Measurements from ENCODE around the gene SMURF1.
A peak's percentile ranks its signal among the peaks of the same experiment; 100 is the strongest.
"Not testable (repeated sequence)": the region's sequence is repeated elsewhere in the genome, so short reads cannot be mapped to it uniquely, and the experiment has no call there.

Gene SMURF1

GRCh38 chr7:99054781-99055180 lies 89.1 kb downstream of the SMURF1 start:
- DNase-seq (ENCODE audit: low read depth in 1 of 2, low spot score in 1 of 2) = no peak

GRCh38 chr7:99050971-99051370 lies 92.9 kb downstream of the SMURF1 start:
- no peak for DNase-seq (ENCODE audit: low read depth in 1 of 2, low spot score in 1 of 2)

- DNase-seq (ENCODE audit: low read depth in 1 of 2, low spot score in 1 of 2) = no peak
Observed at GRCh38 chr7:99047526-99048077, 96.3 kb downstream of the SMURF1 start.

- DNase-seq (ENCODE audit: low read depth in 1 of 2, low spot score in 1 of 2) = no peak
Observed at GRCh38 chr7:99046722-99047121, 97.2 kb downstream of the SMURF1 start.

GRCh38 chr7:99046262-99046661 lies 97.6 kb downstream of the SMURF1 start:
- DNase-seq (ENCODE audit: low read depth in 1 of 2, low spot score in 1 of 2) = not testable (repeated sequence)

GRCh38 chr7:99044858-99045257 lies 99.0 kb downstream of the SMURF1 start:
- not testable (repeated sequence) for DNase-seq (ENCODE audit: low read depth in 1 of 2, low spot score in 1 of 2)

- no peak for DNase-seq (ENCODE audit: low read depth in 1 of 2, low spot score in 1 of 2)
Observed at GRCh38 chr7:99042957-99043356, 101.0 kb downstream of the SMURF1 start.

- DNase-seq (ENCODE audit: low read depth in 1 of 2, low spot score in 1 of 2) = no peak
Observed at GRCh38 chr7:99041526-99041925, 102.4 kb downstream of the SMURF1 start.

- DNase-seq (ENCODE audit: low read depth in 1 of 2, low spot score in 1 of 2) = peak; percentile 9 to 31
Observed at GRCh38 chr7:99040104-99040958, 103.6 kb downstream of the SMURF1 start.

- no peak for DNase-seq (ENCODE audit: low read depth in 1 of 2, low spot score in 1 of 2)
Observed at GRCh38 chr7:99039384-99039891, 104.5 kb downstream of the SMURF1 start.

- no peak for DNase-seq (ENCODE audit: low read depth in 1 of 2, low spot score in 1 of 2)
Observed at GRCh38 chr7:99038086-99038855, 105.6 kb downstream of the SMURF1 start.

- DNase-seq (ENCODE audit: low read depth in 1 of 2, low spot score in 1 of 2) = no peak
Observed at GRCh38 chr7:99037327-99037940, 106.5 kb downstream of the SMURF1 start.

- DNase-seq (ENCODE audit: low read depth in 1 of 2, low spot score in 1 of 2) = no peak
Observed at GRCh38 chr7:99036546-99037111, 107.3 kb downstream of the SMURF1 start.

- DNase-seq (ENCODE audit: low read depth in 1 of 2, low spot score in 1 of 2) = no peak
Observed at GRCh38 chr7:99035723-99036545, 108.0 kb downstream of the SMURF1 start.

- no peak for DNase-seq (ENCODE audit: low read depth in 1 of 2, low spot score in 1 of 2)
Observed at GRCh38 chr7:99034932-99035722, 108.8 kb downstream of the SMURF1 start.

- DNase-seq (ENCODE audit: low read depth in 1 of 2, low spot score in 1 of 2) = no peak
Observed at GRCh38 chr7:99033765-99034164, 110.1 kb downstream of the SMURF1 start.

GRCh38 chr7:99032928-99033327 lies 111.0 kb downstream of the SMURF1 start:
- DNase-seq (ENCODE audit: low read depth in 1 of 2, low spot score in 1 of 2) = no peak

GRCh38 chr7:99031496-99031895 lies 112.4 kb downstream of the SMURF1 start:
- no peak for DNase-seq (ENCODE audit: low read depth in 1 of 2, low spot score in 1 of 2)

GRCh38 chr7:99030951-99031350 lies 113.0 kb downstream of the SMURF1 start:
- DNase-seq (ENCODE audit: low read depth in 1 of 2, low spot score in 1 of 2) = no peak
